Measurements from ENCODE around the gene SNUPN. TPM values are rescaled to one million over a fixed set of nuclear protein-coding genes. Genes with fewer than 3 reads are reported as not detected.

SNUPN gene
- total and polyA plus RNA-seq, 8 donors, result 4.7 to 29.2 (median 16.4) TPM

- H3K27me3 ChIP-seq, result no peaks in the 10 kb centered on the region
- TF ChIP-seq POLR2AphosphoS5 (IDR thresholded peaks at IDR 0.05), result no peak
- no peak for TF ChIP-seq EP300 (IDR thresholded peaks at IDR 0.05)
- TF ChIP-seq CTCF (IDR thresholded peaks at IDR 0.05), result no peak
- no peak for TF ChIP-seq POLR2A (IDR thresholded peaks at IDR 0.05)
- no peak for DNase-seq
- peak overlapping the region in 1 of 5 donors; percentile 11 for H3K27ac ChIP-seq
- intact Hi-C loops (cut with DNase I; ENCODE audit: low total_unique reads), result no loop called here
- H3K36me3 ChIP-seq, result peaks cover 26 to 69% (median 51%) of the 10 kb centered on the region in 4 donors
- H3K9me3 ChIP-seq, result no peaks in the 10 kb centered on the region
- WGBS, 5 donors, result 91 to 94% (median 92%) methylated on average over 5 of the region's 5 CpGs
- H3K4me3 ChIP-seq, result no peak overlapping the region
- H3K4me1 ChIP-seq, result peaks cover 64 to 86% (median 79%) of the 10 kb centered on the region in 4 donors
Measured at GRCh38 chr15:75656331-75656730, 30.8 kb upstream of the SNUPN start.

- Histone ChIP-seq H3K4me3 (no peak overlapping the region), H3K27ac (peak overlapping the region in 1 of 5 donors; percentile 11), H3K27me3 (no peaks in the 10 kb centered on the region), H3K4me1 (peaks cover 64 to 86% (median 79%) of the 10 kb centered on the region in 4 donors), H3K9me3 (no peaks in the 10 kb centered on the region), H3K36me3 (peaks cover 26 to 69% (median 51%) of the 10 kb centered on the region in 4 donors)
- TF ChIP-seq POLR2AphosphoS5 (IDR thresholded peaks at IDR 0.05) (no peak), POLR2A (IDR thresholded peaks at IDR 0.05) (no peak), CTCF (IDR thresholded peaks at IDR 0.05) (no peak), EP300 (IDR thresholded peaks at IDR 0.05) (no peak)
- no peak for DNase-seq
- 59 to 75% (median 72%) methylated on average over 4 of the region's 4 CpGs for WGBS, 5 donors
- intact Hi-C loops (cut with DNase I; ENCODE audit: low total_unique reads), result no loop called here
Measured at GRCh38 chr15:75655931-75656330, 30.4 kb upstream of the SNUPN start.

GRCh38 chr15:75654201-75654907, 28.8 kb upstream of the SNUPN start:
- Histone ChIP-seq H3K36me3 (peaks cover 22 to 65% (median 55%) of the 10 kb centered on the region in 4 donors), H3K27ac (peak overlapping the region in 1 of 5 donors; percentile 97), H3K4me1 (peaks cover 64 to 86% (median 79%) of the 10 kb centered on the region in 4 donors), H3K9me3 (no peaks in the 10 kb centered on the region), H3K27me3 (no peaks in the 10 kb centered on the region), H3K4me3 (no peak overlapping the region)
- DNase-seq, result no peak
- 60 to 74% (median 64%) methylated on average over 3 to 4 of the region's 4 CpGs for WGBS, 5 donors
- TF ChIP-seq POLR2AphosphoS5 (IDR thresholded peaks at IDR 0.05) (no peak), EP300 (IDR thresholded peaks at IDR 0.05) (no peak), POLR2A (IDR thresholded peaks at IDR 0.05) (no peak), CTCF (IDR thresholded peaks at IDR 0.05) (no peak)
- intact Hi-C loops (cut with DNase I; ENCODE audit: low total_unique reads), result no loop called here

- WGBS, 5 donors, result 81 to 89% (median 87%) methylated on average over 15 to 16 of the region's 16 CpGs
- no peak for TF ChIP-seq POLR2AphosphoS5 (IDR thresholded peaks at IDR 0.05)
- no peak for TF ChIP-seq EP300 (IDR thresholded peaks at IDR 0.05)
- H3K4me1 ChIP-seq, result peaks cover 64 to 87% (median 79%) of the 10 kb centered on the region in 4 donors
- no peak for DNase-seq
- H3K27me3 ChIP-seq, result no peaks in the 10 kb centered on the region
- peak overlapping the region in 2 of 4 donors; percentile 66 to 79 for H3K4me3 ChIP-seq
- H3K9me3 ChIP-seq, result no peaks in the 10 kb centered on the region
- H3K27ac ChIP-seq, result peak overlapping the region in 3 of 5 donors; percentile 24 to 97 (median 66)
- intact Hi-C loops (cut with DNase I; ENCODE audit: low total_unique reads), result no loop called here
- peaks cover 22 to 62% (median 49%) of the 10 kb centered on the region in 4 donors for H3K36me3 ChIP-seq
Measured at GRCh38 chr15:75653347-75653913, 27.9 kb upstream of the SNUPN start.
